Lower lobe of right lung (tissue), 2 donors: ENCODE results near the gene FAF1. TPM values are rescaled to one million over a fixed set of nuclear protein-coding genes. Genes with fewer than 3 reads are reported as not detected.
A peak's percentile ranks its signal among the peaks of the same experiment; 100 is the strongest.

Experiments used
- ATAC-seq, 2 donors: fragments of 200-7000 bp; cut with Tn5 transposase; one replicate each; pipeline ENCODE4 v1.9.1; 2020 to 2022; ENCODE audit warnings: mild to moderate bottlenecking in 2 of 2, moderate library complexity in 2 of 2
- DNase-seq: peaks from one replicate; pipeline ENCODE4 v3.0.0-alpha.2; 2020
- H3K27ac ChIP-seq: fragments of 200-600 bp; one replicate; pipeline ENCODE4 v1.8.0; 2022
- H3K27me3 ChIP-seq: fragments of 200-600 bp; one replicate; pipeline ENCODE4 v1.8.0; 2022; ENCODE audit warnings: low read depth
- H3K36me3 ChIP-seq: fragments of 200-600 bp; one replicate; pipeline ENCODE4 v1.8.0; 2022; ENCODE audit warnings: mild to moderate bottlenecking
- H3K4me1 ChIP-seq: fragments of 200-600 bp; one replicate; pipeline ENCODE4 v1.8.0; 2022
- H3K4me3 ChIP-seq: fragments of 200-600 bp; one replicate; pipeline ENCODE4 v1.8.0; 2022; ENCODE audit warnings: mild to moderate bottlenecking
- H3K9me3 ChIP-seq: fragments of 200-600 bp; one replicate; pipeline ENCODE4 v1.8.0; 2022
- intact Hi-C: fragments of 100-400 bp; cut with DNase I; formaldehyde crosslinking; loops from one replicate; pipeline ENCODE4 v1.11.0; 2022
- total RNA-seq: library from RNA; stranded (reverse); fragmentation: NEBNext Ultra II Directional; extraction: Animal tissue kit (Norgen Biotek cat#: 25700); gene quantifications from one replicate; pipeline ENCODE4 v1.2.1, GENCODE V29; 2021
- TF ChIP-seq, protein P1 (sequence below): fragments of 200-600 bp; IDR thresholded peaks from one replicate; pipeline ENCODE4 v1.8.0; 2022; ENCODE audit warnings: antibody characterized with exemption, mild to moderate bottlenecking
- donor health status: DM: no; HTN: yes; CAD: no; lungs with severe emphysema.

Gene FAF1
- total RNA-seq, 1 donor from 2014 or later, result 45.0 TPM

- Histone ChIP-seq H3K4me1 (peaks cover 10% of the 10 kb centered on the region), H3K9me3 (no peaks in the 10 kb centered on the region), H3K27me3 (no peaks in the 10 kb centered on the region), H3K4me3 (no peak overlapping the region), H3K36me3 (no peaks in the 10 kb centered on the region), H3K27ac (no peak overlapping the region)
- ATAC-seq (no peak), DNase-seq (no peak)
- TF ChIP-seq, protein P1, sequence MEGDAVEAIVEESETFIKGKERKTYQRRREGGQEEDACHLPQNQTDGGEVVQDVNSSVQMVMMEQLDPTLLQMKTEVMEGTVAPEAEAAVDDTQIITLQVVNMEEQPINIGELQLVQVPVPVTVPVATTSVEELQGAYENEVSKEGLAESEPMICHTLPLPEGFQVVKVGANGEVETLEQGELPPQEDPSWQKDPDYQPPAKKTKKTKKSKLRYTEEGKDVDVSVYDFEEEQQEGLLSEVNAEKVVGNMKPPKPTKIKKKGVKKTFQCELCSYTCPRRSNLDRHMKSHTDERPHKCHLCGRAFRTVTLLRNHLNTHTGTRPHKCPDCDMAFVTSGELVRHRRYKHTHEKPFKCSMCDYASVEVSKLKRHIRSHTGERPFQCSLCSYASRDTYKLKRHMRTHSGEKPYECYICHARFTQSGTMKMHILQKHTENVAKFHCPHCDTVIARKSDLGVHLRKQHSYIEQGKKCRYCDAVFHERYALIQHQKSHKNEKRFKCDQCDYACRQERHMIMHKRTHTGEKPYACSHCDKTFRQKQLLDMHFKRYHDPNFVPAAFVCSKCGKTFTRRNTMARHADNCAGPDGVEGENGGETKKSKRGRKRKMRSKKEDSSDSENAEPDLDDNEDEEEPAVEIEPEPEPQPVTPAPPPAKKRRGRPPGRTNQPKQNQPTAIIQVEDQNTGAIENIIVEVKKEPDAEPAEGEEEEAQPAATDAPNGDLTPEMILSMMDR, result no peak
- intact Hi-C loops, result no loop called here
These were observed 259.4 kb downstream of the FAF1 start for GRCh38 chr1:50700621-50701020.

DNA sequence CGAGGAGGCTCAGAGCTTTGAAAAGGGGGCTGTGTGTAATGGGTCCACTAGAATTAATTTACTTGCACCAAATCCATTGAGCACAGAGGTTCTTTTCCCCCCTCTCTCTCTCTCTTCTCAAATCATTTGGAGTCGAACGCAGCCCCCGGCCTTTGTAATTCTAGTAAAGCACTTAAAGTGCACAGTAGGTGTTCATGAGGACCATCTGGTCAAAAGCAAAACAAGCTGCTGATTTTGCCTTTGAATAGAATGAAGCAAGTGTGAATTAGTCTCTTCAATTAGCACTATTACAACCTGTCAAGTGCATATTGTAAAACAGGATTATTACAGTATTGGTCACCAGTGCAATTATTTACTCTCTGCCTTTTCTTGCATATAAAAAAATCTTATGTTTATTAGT lies 259.9 kb downstream of the FAF1 start:
- H3K27ac ChIP-seq, result no peak overlapping the region

DNA sequence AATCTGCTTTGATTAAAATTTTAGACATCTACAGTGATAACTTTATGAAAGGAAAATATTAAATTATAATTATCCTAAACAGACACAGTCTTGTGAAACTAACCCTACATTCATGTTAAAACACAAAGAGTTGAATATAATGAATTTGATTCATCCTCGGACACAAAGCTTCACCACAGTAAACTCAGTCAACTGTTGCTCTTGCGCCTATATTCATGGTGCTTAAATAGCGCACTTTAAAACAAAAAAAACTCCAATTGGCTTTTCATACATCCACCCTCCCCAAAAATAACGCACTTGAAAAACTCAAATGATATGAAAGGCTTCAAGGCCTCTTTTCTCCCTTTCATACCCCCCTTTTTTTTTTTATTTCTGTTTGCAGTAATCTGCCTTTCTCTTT lies 260.3 kb downstream of the FAF1 start:
- no peaks in the 10 kb centered on the region for H3K9me3 ChIP-seq
- no peak overlapping the region for H3K27ac ChIP-seq
- TF ChIP-seq, protein P1, result no peak
- no peak for ATAC-seq
- H3K36me3 ChIP-seq, result no peaks in the 10 kb centered on the region
- H3K4me1 ChIP-seq, result peaks cover 10% of the 10 kb centered on the region
- intact Hi-C loops, result no loop called here
- H3K4me3 ChIP-seq, result no peak overlapping the region
- DNase-seq, result no peak
- H3K27me3 ChIP-seq, result no peaks in the 10 kb centered on the region

More for the DNA sequence above, 259.9 kb downstream of the FAF1 start:
- H3K9me3 ChIP-seq, result no peaks in the 10 kb centered on the region
- H3K27me3 ChIP-seq, result no peaks in the 10 kb centered on the region
- no peak for ATAC-seq
- H3K4me1 ChIP-seq, result peaks cover 10% of the 10 kb centered on the region
- no peaks in the 10 kb centered on the region for H3K36me3 ChIP-seq
- no peak overlapping the region for H3K4me3 ChIP-seq
- intact Hi-C loops, result no loop called here
- TF ChIP-seq, protein P1, result no peak
- no peak for DNase-seq

DNA sequence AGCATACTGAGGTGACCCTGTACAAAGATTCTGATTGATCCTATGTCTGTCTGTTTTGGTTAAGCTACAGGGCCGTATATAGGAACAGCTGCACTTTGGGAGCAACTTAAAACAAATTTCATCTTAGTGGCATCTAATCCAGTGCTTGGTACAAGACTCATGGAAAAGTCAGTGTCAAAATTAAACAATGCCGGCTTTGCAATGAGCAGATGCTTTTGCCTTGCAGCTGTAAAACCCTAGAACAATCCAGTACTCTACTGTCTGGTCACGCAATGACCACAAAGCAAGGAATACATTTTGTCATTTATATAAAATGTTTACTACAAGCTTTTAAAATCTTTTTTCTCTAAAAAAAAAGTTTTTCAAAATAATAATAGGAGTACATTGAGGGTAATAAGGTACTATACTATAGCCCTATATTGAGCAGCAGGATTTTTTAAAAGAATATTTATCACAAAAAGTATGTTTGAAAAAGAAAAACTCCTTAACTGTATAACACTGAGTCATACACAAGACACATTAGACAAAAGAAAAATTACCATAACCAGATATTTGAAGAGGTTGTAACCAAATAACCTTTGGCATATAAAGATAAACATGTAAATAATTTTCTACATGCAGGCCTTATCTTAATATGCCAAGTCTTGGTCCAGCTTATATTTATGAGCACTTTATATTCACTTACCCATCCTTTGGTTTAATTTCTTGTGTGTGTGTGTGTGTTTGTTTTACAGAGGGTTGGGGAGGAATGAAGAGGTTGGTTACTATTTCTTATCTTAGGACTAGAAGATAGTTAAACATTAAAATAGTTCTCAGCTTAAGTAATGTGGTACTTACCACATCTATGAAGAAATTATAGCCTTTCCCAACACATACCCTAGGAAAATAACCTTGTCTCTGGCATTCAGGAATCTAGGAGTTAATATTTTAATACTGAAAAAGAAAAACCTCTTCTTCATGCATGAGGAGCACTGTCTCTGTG lies 262.3 kb downstream of the FAF1 start:
- H3K27me3 ChIP-seq, result no peaks in the 10 kb centered on the region
- TF ChIP-seq, protein P1, result no peak
- DNase-seq (no peak), ATAC-seq (peak in 1 of 2 donors; percentile 78)
- H3K36me3 ChIP-seq, result no peaks in the 10 kb centered on the region
- H3K27ac ChIP-seq, result no peak overlapping the region
- H3K9me3 ChIP-seq, result no peaks in the 10 kb centered on the region
- intact Hi-C loops, result no loop called here
- no peak overlapping the region for H3K4me3 ChIP-seq
- H3K4me1 ChIP-seq, result peaks cover 10% of the 10 kb centered on the region

DNA sequence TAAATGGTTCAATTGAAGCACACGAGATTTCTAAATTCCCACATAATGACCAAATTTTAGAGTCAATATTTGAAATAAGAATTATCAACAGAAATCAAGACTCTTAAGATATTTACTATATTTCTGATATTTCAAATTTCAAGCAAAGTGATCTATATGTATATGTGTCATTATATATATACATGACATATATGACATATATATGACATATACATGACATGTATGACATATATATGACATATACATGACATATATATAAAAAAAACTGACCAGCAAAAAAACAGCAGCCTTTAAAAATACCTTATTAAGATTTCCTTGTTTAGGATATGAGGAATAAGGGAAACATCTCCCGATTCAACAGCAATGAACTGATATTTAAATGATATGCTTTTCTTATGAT lies 266.2 kb downstream of the FAF1 start:
- intact Hi-C loops, result no loop called here
- no peak for DNase-seq
- no peak overlapping the region for H3K27ac ChIP-seq
- TF ChIP-seq, protein P1, result no peak
- no peak for ATAC-seq
- no peaks in the 10 kb centered on the region for H3K36me3 ChIP-seq
- no peak overlapping the region for H3K4me3 ChIP-seq
- H3K4me1 ChIP-seq, result no peaks in the 10 kb centered on the region
- no peaks in the 10 kb centered on the region for H3K27me3 ChIP-seq
- no peaks in the 10 kb centered on the region for H3K9me3 ChIP-seq
